HFFc6 (cell line): Measurements from ENCODE around the gene SLC10A7. TPM values are rescaled to one million over a fixed set of nuclear protein-coding genes. Genes with fewer than 3 reads are reported as not detected.

Experiments used
- DNase-seq: peaks from one replicate; pipeline ENCODE4 v3.0.0-alpha.2; 2018
- H3K27ac Mint-ChIP-seq: 2 replicates; pipeline ENCODE4 v1.8.0; 2020; ENCODE audit warnings: mild to moderate bottlenecking, mixed read lengths
- H3K27me3 Mint-ChIP-seq: 2 replicates; pipeline ENCODE4 v1.8.0; 2021; ENCODE audit warnings: mild to moderate bottlenecking, moderate library complexity, mixed read lengths; ENCODE audit not compliant: insufficient read depth
- H3K36me3 Mint-ChIP-seq: 2 replicates; pipeline ENCODE4 v1.8.0; 2021; ENCODE audit warnings: low read depth, mixed read lengths
- H3K4me1 Mint-ChIP-seq: 2 replicates; pipeline ENCODE4 v1.8.0; 2020; ENCODE audit warnings: low read depth, mixed read lengths
- H3K4me3 Mint-ChIP-seq: 2 replicates; pipeline ENCODE4 v1.8.0; 2020; ENCODE audit warnings: mild to moderate bottlenecking, moderate library complexity, mixed read lengths
- H3K9me3 Mint-ChIP-seq: 2 replicates; pipeline ENCODE4 v1.8.0; 2020; ENCODE audit warnings: mild to moderate bottlenecking, mixed read lengths
- CTCF ChIP-seq: fragments of 200-600 bp; sonication (generic); IDR thresholded peaks from 2 replicates; pipeline ENCODE4 v1.5.0; 2021; ENCODE audit warnings: antibody characterized with exemption, mild to moderate bottlenecking
- total RNA-seq, 6 experiments: library from RNA; stranded (reverse); fragmentation: NEBNext Ultra II Directional; extraction: Animal tissue kit (Norgen Biotek cat#: 25700); gene quantifications; 2 replicates in 1 of 6; 3 replicates in 5 of 6; pipeline ENCODE4 v1.2.3, GENCODE V29; 2021

Gene SLC10A7
- total RNA-seq, 6 experiments from 2014 or later, result 8.8 to 13.2 (median 10.7) TPM

GRCh38 chr4:146415829-146416228, 105.9 kb downstream of the SLC10A7 start:
- H3K9me3 Mint-ChIP-seq, result no peaks in the 10 kb centered on the region
- TF ChIP-seq CTCF, result no peak
- no peak overlapping the region for H3K4me3 Mint-ChIP-seq
- H3K27me3 Mint-ChIP-seq, result no peaks in the 10 kb centered on the region
- H3K27ac Mint-ChIP-seq, result no peak overlapping the region
- peaks cover 6% of the 10 kb centered on the region; the same call in 1 of the 2 replicates for H3K4me1 Mint-ChIP-seq
- DNase-seq, result no peak
- H3K36me3 Mint-ChIP-seq, result no peaks in the 10 kb centered on the region

- Mint-ChIP-seq H3K27ac (no peak overlapping the region), H3K27me3 (no peaks in the 10 kb centered on the region), H3K4me3 (no peak overlapping the region), H3K4me1 (peaks cover 17% of the 10 kb centered on the region), H3K36me3 (no peaks in the 10 kb centered on the region), H3K9me3 (no peaks in the 10 kb centered on the region)
- DNase-seq, result no peak
- TF ChIP-seq CTCF, result no peak
Observed at GRCh38 chr4:146407669-146408084, 114.1 kb downstream of the SLC10A7 start.

- Mint-ChIP-seq H3K4me1 (peaks cover 13% of the 10 kb centered on the region), H3K27ac (no peak overlapping the region), H3K9me3 (no peaks in the 10 kb centered on the region), H3K36me3 (no peaks in the 10 kb centered on the region), H3K27me3 (no peaks in the 10 kb centered on the region), H3K4me3 (no peak overlapping the region)
- no peak for TF ChIP-seq CTCF
- no peak for DNase-seq
Observed at GRCh38 chr4:146407257-146407656, 114.5 kb downstream of the SLC10A7 start.

- no peak for TF ChIP-seq CTCF
- no peaks in the 10 kb centered on the region for H3K27me3 Mint-ChIP-seq
- no peak for DNase-seq
- H3K36me3 Mint-ChIP-seq, result no peaks in the 10 kb centered on the region
- H3K4me3 Mint-ChIP-seq, result no peak overlapping the region
- H3K4me1 Mint-ChIP-seq, result no peaks in the 10 kb centered on the region
- no peak overlapping the region for H3K27ac Mint-ChIP-seq
- H3K9me3 Mint-ChIP-seq, result no peaks in the 10 kb centered on the region
Observed at GRCh38 chr4:146401274-146401673, 120.5 kb downstream of the SLC10A7 start.

- Mint-ChIP-seq H3K27ac (no peak overlapping the region), H3K4me3 (no peak overlapping the region), H3K36me3 (no peaks in the 10 kb centered on the region), H3K27me3 (no peaks in the 10 kb centered on the region), H3K9me3 (no peaks in the 10 kb centered on the region), H3K4me1 (no peaks in the 10 kb centered on the region)
- TF ChIP-seq CTCF, result no peak
- no peak for DNase-seq
Observed at GRCh38 chr4:146398896-146399445, 122.8 kb downstream of the SLC10A7 start.

GRCh38 chr4:146398404-146398803, 123.3 kb downstream of the SLC10A7 start:
- TF ChIP-seq CTCF, result no peak
- no peaks in the 10 kb centered on the region for H3K27me3 Mint-ChIP-seq
- H3K4me1 Mint-ChIP-seq, result no peaks in the 10 kb centered on the region
- H3K27ac Mint-ChIP-seq, result no peak overlapping the region
- DNase-seq, result no peak
- H3K36me3 Mint-ChIP-seq, result no peaks in the 10 kb centered on the region
- no peak overlapping the region for H3K4me3 Mint-ChIP-seq
- no peaks in the 10 kb centered on the region for H3K9me3 Mint-ChIP-seq
